NCI-H460 (cell line): ENCODE measurements around the gene SIN3A. TPM values are rescaled to one million over a fixed set of nuclear protein-coding genes. Genes with fewer than 3 reads are reported as not detected.
"Not testable (repeated sequence)": the region's sequence is repeated elsewhere in the genome, so short reads cannot be mapped to it uniquely, and the experiment has no call there.

Experiments
- DNase-seq: peaks from one replicate; pipeline ENCODE4 v3.0.0-alpha.2; 2016; ENCODE audit warnings: low read depth; ENCODE audit errors: extremely low read depth
- polyA plus RNA-seq: library from polyadenylated mRNA; depleted of rRNA; stranded (reverse); fragments of >200 nt; gene quantifications from 2 replicates; pipeline ENCODE4 v1.2.3, GENCODE V29; 2014; cell fraction: nucleus; rRNA removed
- total RNA-seq: library from RNA; depleted of rRNA; stranded (reverse); fragments of >200 nt; shearing (Covaris generic); gene quantifications from 2 replicates; pipeline ENCODE4 v1.2.3, GENCODE V29; 2014; rRNA removed

Gene SIN3A
- total RNA-seq, result 21.1 and 25.8 TPM in 2 replicates
- 9.3 and 13.4 TPM in 2 replicates for polyA plus RNA-seq

GRCh38 chr15:75451674-75452363 lies at the start of gene SIN3A:
Gene SIN3A (minus strand): TSS chr15:75451690. CDS start chr15:75430375, 21,315 bp downstream.
- DNase-seq, result peak; percentile 99

DNA sequence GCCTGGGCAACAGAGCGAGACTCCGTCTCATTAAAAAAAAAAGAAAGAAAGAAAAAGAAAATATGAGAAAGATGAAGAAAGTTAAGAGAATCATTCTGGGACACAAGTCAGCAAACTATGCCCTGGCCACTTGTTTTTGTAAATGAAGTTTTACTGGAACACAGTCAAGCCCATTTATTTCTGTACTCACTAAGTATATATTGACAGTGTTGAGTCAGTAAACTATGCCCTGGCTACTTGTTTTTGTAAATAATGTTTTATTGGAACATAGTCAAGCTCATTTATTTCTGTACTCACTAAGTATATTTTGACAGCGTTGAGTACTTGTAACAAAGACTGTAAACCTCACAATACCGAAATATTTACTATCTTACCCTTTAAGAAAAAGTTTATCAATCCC lies 42.2 kb upstream of the SIN3A start:
- no peak for DNase-seq

- no peak for DNase-seq
These were observed 32.5 kb upstream of the SIN3A start for GRCh38 chr15:75483961-75484360.

- not testable (repeated sequence) for DNase-seq
These were observed 32.1 kb upstream of the SIN3A start for GRCh38 chr15:75483556-75483955.

DNA sequence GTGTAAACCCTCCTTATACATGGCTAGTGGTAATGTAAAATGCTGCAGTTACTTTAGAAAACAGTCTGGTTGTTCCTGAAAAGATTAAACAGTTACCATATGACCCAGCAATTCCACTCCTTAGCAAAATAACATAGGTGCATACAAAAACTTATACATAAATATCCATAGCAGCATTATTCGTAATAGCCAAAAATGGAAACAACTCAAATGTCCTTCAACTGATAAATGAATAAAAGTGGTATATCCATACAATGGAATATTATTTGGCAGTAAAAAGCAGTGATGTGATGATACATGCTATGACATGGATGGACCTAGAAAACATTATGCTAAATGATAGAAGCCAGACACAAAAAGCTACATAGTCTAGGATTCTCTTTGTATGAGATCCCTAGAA lies 31.6 kb upstream of the SIN3A start:
- DNase-seq, result no peak

DNA sequence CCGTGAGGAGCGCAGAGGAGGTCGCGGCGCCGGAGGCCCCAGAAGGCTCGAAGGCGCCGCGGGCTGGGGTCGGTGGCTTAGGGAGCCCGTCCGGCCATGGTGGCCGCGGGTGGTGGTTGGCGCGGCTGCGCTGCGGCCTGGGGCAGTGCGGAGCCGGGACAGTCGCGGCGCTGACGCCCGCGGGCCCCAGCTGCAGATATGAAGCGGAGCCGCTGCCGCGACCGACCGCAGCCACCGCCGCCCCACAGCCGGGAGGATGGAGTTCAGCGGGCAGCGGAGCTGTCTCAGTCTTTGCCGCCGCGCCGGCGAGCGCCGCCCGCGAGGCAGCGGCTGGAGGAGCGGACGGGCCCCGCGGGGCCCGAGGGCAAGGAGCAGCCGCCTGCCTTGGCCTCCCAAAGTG lies 29.0 kb upstream of the SIN3A start:
- not testable (repeated sequence) for DNase-seq

DNA sequence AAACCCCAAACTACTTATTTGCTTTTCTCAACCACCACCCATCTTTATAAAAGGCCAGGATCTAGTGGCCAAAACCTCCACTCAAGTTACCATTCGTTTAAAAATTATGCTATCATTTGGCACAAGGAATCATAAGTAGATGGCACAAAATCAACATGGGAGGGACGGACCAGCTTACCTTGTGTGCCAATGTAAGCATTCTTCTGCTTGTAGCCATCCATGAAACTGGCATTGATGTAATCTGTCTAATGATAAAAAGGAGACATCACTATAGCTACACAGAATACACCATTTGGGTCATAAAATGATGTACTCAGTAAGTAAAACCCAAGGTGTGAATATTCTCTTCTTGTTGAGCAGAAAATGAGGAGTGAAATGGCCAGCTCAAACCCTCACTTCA lies 28.2 kb upstream of the SIN3A start:
- DNase-seq, result no peak

DNA sequence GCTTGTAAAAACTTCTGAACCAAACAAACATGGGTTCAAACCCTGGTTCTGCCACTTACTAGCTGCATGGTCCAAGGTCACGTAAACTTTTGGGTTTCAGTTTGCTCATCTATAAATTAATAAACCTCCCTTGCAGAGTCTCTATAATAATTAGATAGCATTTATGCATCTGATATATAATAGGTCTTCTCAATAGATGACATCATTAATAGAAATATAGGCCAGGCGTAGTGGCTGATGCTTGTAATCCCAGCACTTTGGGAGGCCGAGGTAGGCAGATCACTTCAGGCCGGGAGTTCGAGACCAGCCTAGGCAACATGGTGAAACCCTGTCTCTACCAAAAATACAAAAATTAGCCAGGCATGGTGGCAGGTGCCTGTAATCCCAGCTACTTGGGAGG lies 25.6 kb upstream of the SIN3A start:
- not testable (repeated sequence) for DNase-seq

DNA sequence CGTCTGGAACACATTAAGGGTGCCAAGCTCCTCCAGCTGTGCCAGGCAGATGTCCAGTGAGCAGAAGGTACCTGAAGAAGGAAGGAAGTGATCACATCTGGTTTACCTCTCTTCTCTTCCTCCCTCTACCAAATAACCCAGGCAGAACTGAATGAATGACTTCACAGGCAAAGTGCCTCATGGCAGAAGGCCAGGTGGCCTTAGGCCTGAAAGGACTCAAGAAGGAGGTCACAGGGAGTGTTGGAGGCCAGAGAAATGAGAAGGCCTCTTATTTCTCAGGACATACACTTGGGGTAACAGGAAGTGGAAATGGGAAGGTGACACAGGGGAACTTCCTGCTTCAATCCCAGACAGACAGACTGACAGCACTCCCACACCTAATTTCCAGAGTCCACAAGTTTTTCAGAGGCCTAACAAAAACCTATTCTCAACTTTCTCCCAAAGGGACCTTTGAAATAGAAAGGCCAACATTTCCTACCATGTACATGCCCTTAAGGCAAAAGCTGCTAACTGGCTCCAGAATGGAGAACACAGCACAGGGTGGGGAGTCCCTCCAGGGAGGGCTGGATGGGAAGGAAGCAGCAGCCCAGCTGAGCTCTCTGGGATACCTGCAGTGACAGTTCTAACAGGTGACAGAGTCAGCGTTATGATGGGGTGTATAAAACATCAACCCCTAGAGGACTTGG lies 17.6 kb upstream of the SIN3A start:
- no peak for DNase-seq

GRCh38 chr15:75460646-75461045 lies 9.2 kb upstream of the SIN3A start:
- DNase-seq, result no peak

- DNase-seq, result no peak
These were observed 8.1 kb upstream of the SIN3A start for GRCh38 chr15:75459581-75459980.

DNA sequence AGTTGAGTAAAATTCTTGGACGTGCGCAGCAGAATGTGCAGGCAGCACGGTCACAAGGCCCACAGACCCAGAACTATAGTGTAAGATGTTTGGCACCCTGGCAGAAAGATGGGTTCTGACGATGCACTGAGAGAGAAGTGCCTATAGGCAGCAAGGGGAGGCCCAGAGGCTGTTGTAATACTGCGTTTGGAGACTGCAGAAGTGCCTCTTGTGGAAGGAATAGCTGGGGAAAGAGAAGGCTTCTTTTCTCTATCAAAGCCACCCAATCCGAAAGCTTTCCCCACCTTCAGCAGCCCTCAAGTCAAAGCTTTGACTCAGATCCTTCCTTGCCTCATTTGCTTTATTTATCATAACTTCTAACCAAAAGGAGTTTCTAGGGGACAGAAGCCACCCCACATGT lies 5.2 kb upstream of the SIN3A start:
- no peak for DNase-seq

GRCh38 chr15:75455982-75456531 lies 4.6 kb upstream of the SIN3A start:
- no peak for DNase-seq

DNA sequence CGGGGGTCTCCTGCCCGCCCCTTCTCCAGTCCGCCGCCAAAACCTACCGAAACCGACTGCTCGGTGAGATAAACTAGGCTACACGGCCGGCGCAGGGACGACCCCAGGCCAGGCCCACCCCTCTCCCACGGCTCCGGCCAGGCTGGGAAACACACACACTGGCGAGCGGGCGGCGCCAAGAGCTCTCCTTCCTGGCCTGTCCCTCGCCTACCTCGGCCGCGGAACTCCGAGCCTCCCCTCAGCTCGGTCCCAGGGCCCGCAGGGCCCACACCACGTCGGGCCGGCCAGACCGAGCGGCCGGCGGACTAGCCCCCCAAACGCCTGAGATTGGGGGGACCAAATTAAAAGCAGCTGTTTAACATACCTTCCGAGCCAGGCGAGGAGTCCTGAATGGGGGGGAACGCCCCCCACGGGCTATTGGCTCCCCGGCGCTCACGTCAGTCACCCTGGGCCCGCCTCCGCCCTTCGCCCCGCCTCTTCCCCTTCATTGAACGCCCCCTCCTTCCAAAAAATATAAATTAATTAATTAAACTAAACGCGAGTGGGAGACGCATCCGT lies 4.0 kb upstream of the SIN3A start:
- DNase-seq, result peak; percentile 65

DNA sequence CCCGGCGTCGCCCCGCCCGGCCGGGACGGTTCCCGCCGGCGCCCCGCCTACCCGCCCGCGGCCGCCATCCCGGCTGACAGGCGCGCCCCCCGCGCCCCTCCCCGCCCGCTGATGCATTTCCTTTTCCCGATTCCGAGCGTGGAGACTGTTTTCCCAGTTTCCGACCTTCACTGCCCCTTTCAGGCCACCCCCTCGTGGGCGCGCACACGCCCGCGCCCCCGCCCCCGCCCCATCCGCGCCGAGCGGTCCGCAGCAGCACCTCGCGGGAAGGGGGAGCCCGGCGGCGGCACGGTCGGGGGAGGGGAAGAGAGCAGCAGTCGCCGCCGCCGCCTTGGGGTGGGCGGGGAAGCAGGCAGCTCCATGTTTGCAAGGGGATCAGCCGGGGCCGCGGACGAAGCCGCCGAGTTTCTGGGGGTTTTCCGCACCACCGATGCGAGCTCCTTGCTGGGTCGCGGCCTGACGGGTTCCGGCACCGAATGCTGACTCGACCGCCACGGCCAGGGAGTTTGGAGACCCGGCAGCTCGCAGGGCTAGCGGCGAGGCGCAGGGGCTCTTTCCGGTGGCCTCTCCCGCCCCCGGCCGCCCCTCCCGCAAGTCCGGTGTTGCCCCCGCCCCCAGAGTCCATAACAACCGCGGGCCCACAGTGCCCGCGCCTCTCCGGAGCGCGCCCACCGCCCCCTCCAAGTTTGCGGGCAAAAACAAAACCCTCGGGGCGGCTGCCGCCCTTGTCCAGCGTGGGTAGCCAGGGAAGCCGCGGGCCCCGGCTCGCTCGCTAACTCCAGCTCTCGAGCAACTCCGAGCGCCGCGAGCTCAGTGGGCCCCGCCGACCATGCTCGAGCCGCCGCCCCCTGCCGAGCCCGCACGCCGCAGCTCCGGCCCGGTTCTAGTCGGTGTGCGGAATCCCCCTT lies 3.2 kb upstream of the SIN3A start:
- no peak for DNase-seq

DNA sequence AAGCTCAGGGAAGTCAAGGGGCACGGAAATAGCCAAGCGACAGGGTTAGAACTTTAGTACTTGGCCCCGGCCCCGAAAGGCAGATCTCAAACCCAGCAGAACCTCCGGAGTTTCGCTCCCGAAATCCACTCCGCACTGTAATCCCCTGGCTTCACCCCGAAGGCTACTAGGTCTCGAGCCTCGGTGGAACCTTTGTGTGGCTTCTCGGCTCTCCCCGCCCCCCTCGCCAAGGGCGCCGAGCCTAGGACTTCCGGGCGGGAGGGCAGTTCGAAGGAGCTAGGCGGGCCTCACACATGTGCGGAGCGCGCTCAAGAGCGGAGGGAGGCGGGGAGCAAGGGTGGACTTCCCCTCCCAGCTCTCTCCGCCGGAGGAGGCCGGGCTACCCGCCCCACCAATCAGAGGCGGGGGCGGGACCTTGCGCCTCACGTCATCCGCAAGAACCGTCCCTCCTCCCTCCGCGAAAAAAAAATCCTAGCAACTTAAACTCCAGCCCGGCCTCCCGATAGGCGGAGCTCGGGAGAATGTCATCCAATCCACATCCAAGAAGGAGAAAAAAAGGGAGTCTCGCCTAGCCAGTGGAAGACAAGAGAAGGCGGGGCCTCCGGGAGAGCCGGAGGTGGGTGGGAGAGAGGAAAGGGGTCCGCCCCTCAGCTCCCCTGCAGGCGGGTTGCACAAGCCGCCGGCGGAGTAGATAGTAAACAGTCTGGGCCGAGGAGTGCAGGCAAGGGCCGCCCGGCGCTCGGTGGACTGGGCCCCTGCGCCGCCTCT lies 2.4 kb upstream of the SIN3A start:
- peak; percentile 99 for DNase-seq

- no peak for DNase-seq
These were observed 1.6 kb upstream of the SIN3A start for GRCh38 chr15:75452865-75453702.

- DNase-seq, result peak; percentile 78
These were observed 924 bp upstream of the SIN3A start for GRCh38 chr15:75452364-75452864.

DNA sequence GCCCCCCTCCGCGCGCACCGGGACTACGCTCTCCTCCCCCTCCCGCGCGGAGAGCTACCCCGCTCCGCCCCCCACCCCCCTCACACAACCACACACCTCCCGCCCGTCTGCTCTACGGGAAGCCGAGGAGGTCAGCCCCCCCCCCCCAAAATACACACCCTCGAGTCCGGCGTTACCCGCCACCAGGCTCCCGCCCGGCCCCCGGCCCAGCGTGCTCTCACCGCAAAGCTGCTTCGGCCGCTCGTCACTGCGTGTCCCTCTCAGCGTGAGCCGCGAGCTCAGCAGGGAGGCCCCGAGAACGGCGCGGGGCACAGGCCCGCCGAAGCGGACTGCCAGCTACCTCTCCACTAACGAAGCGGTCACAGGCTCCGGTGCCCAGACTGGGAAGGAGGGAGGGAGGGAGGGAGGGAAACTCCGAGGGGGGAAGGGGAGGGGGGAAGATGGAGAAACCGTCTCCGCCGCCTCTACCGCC lies 252 bp downstream of the SIN3A start:
- no peak for DNase-seq
